GM21360 (cell line): ENCODE results near the gene SRP9.

ENCODE experiments used
- ATAC-seq: cut with Tn5 transposase; IDR thresholded peaks from one replicate; pipeline ENCODE4 v1.9.1; 2021; ENCODE audit warnings: mild to moderate bottlenecking, moderate library complexity; ENCODE audit not compliant: unreplicated experiment

The SRP9 gene

GRCh38 chr1:225777583-225778336 lies at the start of gene SRP9:
Gene SRP9, plus strand, starts transcription at chr1:225777826. Its CDS starts 115 bp downstream, at chr1:225777941.
- ATAC-seq, result peak; percentile 98

GRCh38 chr1:225731491-225731890 lies 46.1 kb upstream of the SRP9 start:
- ATAC-seq, result no peak

- ATAC-seq, result no peak
Measured at GRCh38 chr1:225733254-225733653, 44.4 kb upstream of the SRP9 start.

- no peak for ATAC-seq
Measured at GRCh38 chr1:225735252-225736149, 42.1 kb upstream of the SRP9 start.

- ATAC-seq, result no peak
Measured at GRCh38 chr1:225736437-225737098, 41.1 kb upstream of the SRP9 start.

- no peak for ATAC-seq
Measured at GRCh38 chr1:225737161-225737560, 40.5 kb upstream of the SRP9 start.

- ATAC-seq, result no peak
Measured at GRCh38 chr1:225737866-225738265, 39.8 kb upstream of the SRP9 start.

GRCh38 chr1:225738763-225739162 lies 38.9 kb upstream of the SRP9 start:
- no peak for ATAC-seq

GRCh38 chr1:225739542-225740107 lies 38.0 kb upstream of the SRP9 start:
- no peak for ATAC-seq

GRCh38 chr1:225744745-225745144 lies 32.9 kb upstream of the SRP9 start:
- ATAC-seq, result no peak

- ATAC-seq, result no peak
Measured at GRCh38 chr1:225745273-225745672, 32.4 kb upstream of the SRP9 start.

- no peak for ATAC-seq
Measured at GRCh38 chr1:225746361-225747179, 31.1 kb upstream of the SRP9 start.

GRCh38 chr1:225747566-225747965 lies 30.1 kb upstream of the SRP9 start:
- no peak for ATAC-seq

- ATAC-seq, result no peak
Measured at GRCh38 chr1:225748529-225748928, 29.1 kb upstream of the SRP9 start.

- ATAC-seq, result no peak
Measured at GRCh38 chr1:225749706-225750105, 27.9 kb upstream of the SRP9 start.

GRCh38 chr1:225750420-225750819 lies 27.2 kb upstream of the SRP9 start:
- ATAC-seq, result no peak

- ATAC-seq, result no peak
Measured at GRCh38 chr1:225750875-225751824, 26.5 kb upstream of the SRP9 start.

- ATAC-seq, result no peak
Measured at GRCh38 chr1:225752245-225752644, 25.4 kb upstream of the SRP9 start.
